T-helper 2 cell (primary cell): ENCODE measurements around the gene DCTN4.
A peak's percentile ranks its signal among the peaks of the same experiment; 100 is the strongest.
"Not testable (repeated sequence)": the region's sequence is repeated elsewhere in the genome, so short reads cannot be mapped to it uniquely, and the experiment has no call there.

ENCODE experiments used
- DNase-seq, 5 experiments: peaks; one replicate each; pipeline versions ENCODE4 v3.0.0 to v3.0.0-alpha.2; 2012 to 2022
- total RNA-seq, 2 donors: gene quantifications; one replicate each; lab custom pipeline; 2026; lab: John Stamatoyannopoulos, UW

The DCTN4 gene
- 72.3 to 126 reads per million in 2 donors for total RNA-seq

DNA sequence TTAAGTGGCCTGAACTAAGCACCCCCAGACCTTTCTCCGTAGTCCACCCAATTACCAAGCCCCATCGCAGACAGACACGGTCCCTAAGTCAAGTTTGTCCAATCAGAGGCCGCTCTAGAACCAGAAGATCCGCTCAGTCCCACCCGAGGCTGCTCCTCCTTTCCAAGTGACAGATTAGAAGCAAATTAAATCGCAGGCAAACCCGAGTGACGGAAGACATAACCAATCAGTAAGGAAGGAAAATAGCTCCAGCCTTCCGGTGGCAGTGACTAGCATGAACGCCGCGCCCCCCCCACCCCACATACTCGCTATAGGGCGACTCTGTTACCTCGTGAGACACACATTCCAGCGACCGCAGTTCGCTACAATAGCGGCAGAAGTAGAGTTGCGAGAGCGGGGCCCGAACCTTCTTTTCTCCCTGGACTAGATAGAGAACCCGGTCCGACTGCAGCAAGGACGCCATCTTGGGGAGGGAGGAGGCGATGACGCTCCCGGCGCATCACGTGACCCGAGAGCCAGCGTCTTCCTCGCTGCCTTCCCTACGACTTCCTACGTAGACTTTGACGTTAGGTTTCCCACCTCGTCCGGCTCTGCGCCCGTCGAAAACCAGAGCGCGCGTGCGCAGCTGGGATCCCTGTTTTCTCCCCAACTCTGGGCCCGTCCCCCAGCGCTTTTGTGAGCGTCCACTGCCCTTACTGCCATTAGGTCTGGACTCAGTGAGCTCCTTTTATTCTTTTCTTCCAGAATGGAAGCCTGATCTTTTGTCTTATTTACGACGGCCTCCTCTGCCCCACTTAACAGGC is at the start of gene DCTN4:
DCTN4 (minus strand) TSS at position 487 of the 803 bp plus-strand sequence; CDS start at position 463, 24 bp downstream.
- DNase-seq = peak; percentile 83 to 99 (median 93)

DNA sequence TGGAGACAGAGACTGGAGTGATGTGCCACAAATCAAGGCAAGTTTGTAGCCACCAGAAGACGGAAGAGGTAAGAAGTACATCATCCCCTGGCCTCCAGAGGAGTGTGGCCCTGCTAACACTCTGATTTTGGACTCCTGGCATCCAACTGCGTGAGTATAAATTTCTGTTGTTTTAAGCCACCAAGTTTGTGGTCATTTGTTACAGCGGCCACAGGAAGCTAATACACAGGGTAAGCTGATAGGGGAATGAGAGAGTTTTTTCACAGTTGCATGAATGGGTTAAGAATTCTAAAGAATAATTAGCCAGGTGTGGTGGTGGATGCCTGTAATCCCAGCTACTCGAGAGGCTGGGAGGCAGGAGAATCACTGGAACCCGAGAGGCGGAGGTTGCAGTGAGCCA is 45.6 kb upstream of the DCTN4 start:
- DNase-seq = no peak

DNA sequence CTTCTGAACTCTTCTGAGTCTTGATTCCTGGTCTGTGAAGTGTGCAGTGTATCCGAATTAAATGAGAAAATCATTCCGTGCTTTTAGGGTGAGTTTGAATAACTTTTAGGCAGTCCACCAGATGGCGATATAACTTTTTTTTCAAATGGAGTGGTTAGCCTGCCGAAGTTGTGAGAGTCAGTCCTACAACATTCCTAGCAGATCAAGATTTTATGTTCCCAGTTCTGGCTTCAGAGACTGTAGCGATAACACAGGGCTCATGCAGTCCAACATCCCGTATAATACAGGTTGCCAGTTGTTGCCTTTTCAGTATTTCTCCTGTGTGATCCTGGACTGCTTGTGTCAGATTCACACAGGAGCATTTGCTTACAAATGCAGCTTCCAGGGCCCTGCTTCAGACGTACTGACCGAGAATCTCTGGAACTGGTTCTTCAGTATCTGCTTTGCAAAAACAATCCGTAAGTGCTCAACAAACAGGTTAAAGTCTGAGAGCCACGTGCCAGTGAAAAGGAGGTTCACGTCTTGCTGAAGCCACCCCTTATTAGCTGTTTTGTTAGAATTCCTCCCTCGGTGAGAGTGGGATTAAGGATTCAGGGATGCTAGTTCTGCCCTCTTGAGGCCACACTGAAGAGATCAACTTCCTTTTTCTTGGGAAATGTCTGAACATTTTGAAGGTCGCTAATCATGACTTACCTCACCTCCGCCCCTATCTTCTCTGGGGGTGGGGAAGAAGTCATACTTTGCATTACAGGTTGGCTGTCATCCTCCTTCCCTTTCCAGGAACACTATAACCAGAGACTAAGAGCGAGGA is 42.5 kb upstream of the DCTN4 start:
- DNase-seq = peak in 1 of 5 experiments; percentile 19

DNA sequence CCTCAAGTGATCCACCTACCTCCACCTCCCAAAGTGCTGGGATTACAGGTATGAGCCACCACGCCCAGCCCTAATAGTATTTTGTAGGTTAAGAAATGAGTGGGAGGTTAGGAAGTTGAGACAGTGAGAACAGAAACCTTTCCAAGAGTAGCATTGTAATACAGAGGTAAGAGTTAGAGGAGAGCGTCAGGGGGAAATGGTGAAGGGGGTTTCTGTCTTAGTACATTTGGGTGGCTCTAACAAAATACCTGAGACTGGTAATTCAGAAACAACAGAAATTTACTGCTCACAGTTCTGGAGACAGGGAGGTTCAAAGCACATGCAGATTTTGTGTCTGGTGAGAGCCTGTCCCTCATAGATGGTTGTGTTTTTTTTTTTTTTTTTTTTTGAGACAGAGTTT is 38.6 kb upstream of the DCTN4 start:
- DNase-seq = no peak

DNA sequence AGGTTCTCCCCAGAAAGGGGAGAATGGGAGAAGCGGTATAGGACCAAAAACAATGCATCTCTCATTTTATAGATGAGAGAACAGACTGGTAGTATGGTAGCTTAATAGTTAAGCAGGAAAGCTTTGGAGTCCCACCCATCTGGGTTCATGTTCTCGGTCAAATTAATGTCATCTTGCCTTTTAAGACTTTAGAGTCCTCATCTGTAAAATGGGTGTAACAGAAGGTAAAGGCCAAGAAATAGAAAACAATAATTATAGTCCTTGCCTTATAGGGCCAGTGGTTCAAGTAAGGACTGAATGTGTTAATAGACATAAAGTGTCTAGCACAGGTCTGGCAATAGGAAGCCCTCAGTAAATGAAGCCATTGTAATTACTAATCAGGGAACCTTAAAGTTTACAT is 36.1 kb upstream of the DCTN4 start:
- no peak for DNase-seq

DNA sequence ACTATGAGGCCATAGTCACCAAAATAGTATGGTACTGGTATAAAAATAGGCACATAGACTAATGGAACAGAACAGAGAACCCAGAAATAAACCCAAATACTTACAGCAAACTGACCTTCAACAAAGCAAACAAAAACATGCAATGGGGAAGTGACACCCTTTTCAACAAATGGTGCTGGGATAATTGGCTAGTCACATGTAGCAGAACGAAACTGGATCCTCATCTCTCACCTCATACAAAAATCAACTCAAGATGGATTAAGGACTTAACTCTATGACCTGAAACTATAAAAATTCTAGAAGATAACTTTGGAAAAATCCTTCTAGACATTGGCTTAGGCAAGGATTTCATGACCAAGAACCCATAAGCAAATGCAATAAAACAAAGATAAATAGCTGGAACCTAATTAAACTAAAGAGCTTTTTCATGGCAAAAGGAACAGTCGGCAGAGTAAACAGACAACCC is 34.6 kb upstream of the DCTN4 start:
- DNase-seq = not testable (repeated sequence)

DNA sequence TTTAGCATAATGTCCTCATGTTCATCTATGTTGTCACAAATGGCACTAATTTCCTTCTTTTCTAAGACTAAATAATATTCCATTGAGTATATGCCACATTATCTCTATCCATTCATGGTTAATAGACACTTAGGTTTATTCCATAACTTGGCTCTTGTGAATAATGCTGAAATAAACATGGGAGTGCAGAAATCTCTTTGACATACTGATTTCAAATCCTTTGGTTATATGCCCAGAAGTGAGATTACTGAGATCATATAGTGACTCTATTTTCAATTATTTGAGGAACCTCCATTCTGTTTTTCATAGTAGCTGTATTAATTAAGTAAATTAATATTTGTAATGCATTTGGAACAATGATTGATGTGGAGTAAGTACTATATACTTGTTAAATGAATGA is 32.7 kb upstream of the DCTN4 start:
- no peak for DNase-seq

DNA sequence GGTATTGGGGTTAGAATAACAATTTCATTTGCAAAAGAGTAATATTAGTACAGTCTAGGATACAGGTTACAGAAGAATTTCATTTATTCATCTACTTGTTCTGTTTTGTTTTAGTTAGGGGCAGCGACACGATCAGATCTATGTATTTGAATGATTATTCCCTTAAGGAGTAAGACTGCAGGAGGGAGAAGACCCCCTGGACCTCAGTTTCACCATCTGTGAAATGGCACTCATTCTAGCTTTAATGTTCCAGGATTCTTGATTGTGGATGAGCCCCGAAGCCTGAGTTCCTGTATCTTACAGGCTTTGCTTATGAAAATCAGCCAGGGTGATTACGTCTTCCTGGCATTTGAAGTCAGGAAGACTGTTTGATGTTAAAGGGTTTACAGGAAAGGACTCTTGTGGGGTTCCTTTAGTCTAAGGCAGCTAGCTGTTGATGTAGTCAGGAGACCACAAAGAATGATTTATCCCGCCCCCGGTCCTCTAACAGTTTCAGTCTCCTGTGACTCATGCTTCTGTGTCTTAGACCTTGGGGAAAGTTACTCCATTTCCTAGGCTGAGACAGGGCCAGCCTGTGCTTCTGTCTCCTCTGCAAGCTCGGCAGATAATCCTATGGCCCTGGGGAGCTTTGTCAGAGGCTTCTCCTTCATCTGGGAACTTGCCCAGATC is 31.3 kb upstream of the DCTN4 start:
- peak in 4 of 5 experiments; percentile 20 to 70 (median 43) for DNase-seq

DNA sequence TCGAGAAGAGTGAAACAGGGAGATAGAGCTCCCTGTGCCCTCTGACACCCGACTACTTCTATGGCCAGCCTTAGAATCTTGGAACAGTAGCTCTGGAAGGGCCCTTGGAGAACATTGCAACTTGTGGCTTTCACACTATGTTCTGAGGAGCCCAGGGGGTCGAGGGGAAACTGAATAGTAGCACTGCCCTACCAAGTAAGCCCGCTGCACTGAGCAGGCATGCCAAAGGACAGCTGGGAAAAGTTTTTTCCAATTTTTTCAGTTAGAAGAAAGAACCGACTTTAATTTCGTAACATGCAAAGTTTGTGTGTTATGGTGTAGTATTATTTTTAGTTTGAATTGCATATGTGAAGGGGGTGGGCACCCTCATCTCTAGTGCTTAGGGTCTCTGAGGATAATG is 30.6 kb upstream of the DCTN4 start:
- no peak for DNase-seq

DNA sequence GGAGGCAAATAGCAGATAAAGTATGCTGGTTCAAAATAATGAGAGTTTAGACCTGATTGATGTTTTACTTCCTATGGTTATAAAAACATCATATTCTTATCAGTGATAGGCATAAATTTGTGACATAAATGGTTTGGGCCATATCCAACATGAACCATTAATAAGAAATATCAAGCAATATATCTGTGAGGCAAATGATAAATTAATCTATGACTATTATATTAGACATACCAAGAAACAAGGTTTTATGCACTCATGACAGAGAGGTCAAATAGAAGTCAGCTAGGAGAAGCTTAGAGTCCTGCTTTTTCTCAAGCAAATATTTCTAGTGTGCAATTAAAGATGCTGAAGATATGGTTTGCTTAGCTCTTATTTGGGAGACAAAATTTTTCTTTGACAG is 30.2 kb upstream of the DCTN4 start:
- no peak for DNase-seq

DNA sequence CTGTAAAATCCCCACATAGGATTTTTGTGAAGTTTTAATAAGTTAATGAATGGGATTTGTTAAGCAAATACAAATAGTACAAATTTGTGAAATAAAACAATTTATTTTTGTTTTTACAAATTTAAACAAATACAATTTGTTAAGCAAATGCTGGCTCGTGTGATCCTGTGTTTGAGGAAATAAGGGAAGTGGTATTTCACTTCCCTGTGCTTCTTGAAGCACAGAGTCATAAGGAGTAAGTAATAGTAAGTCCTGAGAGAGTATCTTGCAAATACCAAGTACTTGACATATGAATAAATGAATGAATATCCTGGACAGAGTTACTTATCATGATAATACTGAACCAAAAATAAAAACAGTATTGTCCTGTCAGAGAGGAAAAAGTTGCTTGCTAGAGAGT is 28.8 kb upstream of the DCTN4 start:
- no peak for DNase-seq

DNA sequence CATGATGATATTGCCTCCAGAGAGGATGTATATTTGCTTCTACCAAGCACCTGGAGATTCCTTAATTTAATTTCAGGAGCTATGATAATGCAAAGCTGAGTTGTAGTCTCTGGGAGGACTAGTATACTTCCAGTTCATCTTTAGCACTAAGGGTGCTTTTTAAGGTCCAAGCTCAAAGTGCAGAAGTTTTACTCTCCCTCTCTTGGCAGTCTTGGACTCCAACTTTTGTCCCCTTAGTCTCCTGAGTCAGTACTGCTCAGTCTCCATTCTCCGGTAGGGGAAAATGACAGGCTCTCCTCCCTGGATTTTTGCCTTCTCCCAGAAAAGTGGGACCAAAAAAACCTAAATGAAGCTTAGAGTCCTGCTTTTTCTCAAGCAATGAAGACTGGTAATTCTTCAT is 28.1 kb upstream of the DCTN4 start:
- DNase-seq = no peak

DNA sequence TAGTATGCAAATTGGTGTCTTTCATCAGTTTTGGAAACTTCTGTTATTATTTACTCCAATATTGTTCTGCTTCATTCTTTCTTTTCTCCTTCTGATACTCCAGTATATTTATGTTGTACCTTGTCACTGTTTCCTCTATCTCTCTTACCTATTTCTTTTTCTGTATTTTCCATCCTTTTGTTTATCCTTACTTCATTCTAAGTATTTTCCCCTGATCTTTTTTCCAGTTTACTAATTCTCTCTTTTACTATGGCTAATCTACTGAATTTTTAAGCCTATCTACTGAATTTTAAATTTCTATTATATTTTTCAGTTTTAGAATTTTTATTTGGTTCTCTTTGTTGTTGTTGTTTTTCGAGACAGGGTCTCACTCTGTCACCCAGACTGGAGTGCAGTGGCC is 27.1 kb upstream of the DCTN4 start:
- DNase-seq = no peak

DNA sequence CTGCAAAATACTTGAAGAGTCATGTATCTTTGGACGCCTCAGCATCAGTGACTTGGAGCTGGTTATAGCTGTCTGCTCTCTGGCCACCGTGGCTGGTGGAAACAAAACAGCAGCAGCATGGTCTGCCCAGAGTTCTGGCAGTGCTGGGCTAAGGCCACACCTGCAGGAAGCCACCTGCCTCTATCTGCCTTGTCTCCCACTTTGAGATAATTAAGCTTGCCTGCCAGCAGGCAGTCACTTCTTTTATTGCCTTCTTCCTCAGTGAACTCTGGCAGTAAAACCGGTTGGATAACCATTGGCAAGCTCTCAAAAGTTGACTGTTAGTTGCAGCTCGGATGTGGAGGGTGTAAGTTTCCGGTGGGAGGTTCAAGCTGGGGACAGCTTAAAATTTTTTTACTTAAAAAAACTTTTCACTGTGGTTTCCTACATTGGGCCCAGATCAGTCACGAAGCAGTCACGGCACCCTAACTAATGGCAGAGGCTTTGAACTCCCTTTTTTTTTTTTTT is 24.7 kb upstream of the DCTN4 start:
- DNase-seq = peak in 4 of 5 experiments; percentile 28 to 92 (median 66)

DNA sequence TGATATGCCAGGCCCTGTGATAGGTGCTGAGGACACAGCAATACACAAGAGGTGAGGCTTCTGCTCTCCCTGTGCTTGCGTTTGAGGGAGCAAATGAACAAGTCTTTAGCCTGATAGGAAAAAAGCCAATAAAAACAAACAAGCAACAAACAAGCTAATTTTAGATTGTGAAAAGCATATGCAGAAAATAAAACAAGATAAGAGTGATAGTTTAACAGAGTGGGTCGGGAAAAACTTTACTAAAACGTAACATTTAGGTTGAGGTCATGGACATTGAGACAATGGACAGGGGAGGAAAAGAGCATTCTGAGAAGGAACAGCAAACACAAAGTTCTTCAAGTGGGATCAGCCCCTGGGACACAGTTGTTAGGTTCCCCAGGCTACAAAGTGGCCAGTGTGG is 24.0 kb upstream of the DCTN4 start:
- no peak for DNase-seq

DNA sequence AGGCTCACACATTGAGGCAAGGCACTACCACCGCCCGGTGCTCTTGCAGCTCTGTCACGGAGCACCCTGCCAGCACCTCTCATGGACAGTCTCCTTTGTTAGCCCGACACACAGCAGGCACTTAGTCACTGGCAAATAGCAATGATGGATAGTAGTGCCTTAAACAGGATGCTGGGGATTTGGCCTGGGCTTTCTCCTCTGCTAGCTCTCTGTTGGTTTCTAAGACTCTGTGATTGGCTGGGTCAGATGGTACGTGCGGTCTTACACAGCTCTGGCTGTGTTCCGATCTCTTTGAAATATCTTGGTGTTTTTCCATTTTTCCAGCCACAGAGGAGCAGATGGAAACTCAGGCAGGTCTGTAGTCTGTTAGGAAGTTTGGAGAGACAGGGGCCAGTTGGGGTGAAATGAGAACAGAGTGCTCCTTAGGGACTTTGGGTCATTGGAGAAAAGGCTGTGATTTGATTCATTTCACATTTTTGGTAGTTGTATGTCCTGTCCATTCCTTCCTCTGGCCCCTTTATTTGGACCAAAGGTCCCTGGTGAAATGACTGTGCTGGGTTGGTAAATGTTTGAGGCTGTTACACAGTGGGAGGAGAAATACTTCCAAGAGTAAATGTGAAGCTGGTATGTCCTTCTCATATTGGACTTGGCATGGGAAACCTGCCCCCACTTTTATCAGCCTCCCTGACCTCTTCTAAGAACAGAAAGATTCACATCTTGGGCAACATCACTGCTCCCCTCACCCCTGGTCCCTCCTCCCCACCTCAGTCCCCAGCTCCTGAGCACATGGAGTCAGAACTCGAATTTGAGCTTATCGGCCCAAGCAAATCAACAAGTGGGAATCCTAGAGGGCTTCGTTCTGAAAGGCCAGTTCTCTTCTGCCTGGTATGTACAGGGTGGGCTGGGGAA is 23.1 kb upstream of the DCTN4 start:
- DNase-seq = no peak

DNA sequence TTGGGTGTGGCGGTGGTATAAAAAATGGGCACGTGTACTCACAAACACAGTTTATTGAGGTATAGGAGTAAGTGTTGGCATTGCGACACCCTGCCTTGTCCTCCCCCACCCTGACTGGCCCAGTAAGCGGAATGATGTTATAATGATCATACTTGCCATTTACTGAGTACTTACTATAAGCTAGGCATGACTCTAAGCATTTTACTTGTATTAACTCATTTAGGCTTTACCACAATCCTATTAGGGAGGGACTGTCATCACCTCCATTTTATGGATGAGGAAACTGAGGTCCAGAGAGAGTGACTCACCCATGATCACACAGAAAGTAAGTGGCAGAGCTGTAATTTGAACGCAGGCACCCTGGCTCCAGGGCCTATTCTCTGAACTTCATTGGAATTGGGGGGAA is 22.0 kb upstream of the DCTN4 start:
- DNase-seq = no peak

DNA sequence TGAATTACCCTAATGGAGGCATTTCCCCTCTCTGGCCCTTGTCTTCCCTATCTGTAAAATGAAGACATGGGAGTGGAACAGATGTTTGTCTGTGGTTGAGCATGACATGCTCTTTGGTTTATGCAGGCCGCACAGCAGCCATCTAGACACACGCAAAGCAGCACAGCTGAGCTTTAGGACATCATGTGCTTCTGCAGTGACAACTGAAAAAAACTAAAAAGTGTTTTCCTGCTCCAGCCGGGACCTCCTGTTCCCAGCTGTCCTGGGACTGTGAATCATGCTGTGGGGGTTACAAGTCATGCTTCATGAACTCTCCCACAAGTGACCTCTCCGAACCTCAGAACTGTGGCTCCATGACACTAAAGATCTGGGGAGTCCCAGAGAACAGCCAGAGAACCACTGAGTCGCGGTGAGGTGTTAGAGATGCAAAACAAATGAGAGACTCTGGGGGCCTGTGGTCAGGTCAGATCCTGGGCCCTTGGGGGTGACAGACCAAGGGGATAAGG is 21.4 kb upstream of the DCTN4 start:
- DNase-seq = peak in 1 of 5 experiments; percentile 46

DNA sequence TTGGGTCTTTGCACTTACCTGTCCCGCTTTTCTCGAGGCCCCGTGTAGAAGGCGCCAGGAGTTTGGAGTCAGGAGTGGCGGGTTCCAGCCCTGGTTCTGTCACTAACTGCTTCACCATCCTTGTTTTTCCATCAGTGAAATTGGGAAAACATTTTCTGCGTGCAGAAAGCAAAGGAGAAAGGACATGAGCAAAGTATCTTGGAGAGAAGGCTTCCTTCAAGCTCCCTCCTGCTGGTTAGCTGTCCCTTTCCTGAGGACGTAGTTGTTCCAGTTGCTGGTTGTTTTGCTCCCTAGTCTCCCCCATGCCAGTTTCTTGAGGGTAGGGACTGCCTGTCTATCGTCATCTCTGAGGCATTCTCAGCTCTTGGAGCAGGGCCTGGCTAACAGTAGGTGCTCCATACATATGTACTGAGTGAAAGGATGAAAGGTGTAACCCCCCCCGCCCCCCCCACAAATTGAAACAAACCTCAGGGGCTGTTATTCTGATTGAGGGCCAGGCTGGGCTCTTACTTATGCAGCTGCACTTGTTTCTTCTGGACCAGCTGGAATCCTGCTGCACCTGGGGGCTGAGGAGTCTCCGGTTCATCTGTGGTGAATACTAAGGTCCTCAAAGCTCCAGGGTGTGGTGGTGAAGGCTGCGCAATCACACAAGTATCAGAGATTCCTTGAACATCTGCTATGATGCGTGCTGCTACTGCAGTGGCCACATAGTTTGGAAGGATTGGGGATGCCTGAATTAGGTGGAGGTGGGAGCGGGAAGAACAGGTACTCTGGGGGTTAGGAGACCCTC is 20.8 kb upstream of the DCTN4 start:
- no peak for DNase-seq

DNA sequence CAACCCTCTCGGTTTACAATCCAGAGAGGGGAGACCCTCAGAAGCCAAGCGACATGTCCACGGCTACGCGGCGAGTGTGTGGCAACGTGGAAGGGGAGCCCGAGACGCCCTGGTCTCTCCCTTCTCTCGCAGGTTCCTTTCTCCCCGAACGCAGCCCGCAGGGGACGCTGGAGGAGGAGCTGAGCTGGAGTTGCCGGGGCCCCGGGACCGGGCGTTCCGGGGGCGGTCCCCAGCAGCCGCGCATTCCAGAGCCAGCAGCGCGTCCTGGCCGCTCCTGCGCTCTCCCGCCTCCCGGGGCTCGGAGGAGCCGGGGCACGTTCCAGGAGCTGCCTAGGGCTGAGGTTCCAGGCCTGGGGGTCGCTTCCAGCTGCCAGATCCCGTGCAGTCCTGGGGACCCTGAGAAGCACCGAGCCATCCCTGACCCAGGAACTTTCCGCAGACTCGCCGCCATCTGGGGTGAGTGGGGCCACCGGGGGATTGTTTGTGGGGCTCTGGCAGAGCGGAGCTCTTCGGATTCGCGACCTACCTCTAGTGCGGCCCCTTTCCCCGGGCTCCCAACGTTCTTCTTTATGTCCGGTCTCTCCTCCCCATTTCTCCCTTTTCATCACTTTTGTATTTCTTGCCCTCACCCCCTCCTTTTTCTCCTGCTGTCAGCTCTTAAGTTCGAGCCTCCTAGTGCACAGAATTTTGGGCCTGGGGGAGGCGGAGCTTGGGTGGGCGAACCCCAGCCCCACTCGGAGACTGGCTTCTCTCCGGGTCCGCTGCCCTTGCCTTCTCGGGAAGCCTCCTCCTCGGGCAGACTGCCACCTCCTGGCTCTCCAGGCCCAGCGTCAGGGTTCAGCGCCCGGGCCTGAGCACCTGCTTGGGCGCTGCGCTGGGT is 19.9 kb upstream of the DCTN4 start, which contains the start of gene SMIM3:
SMIM3 (plus strand) TSS at position 241 of the 880 bp plus-strand sequence. CDS start 16,684 bp downstream, outside the sequence.
- peak; percentile 27 to 80 (median 46) for DNase-seq
